HG02981 (cell line): ENCODE data around the gene SLC9A8.
"Not testable (repeated sequence)": the region's sequence is repeated elsewhere in the genome, so short reads cannot be mapped to it uniquely, and the experiment has no call there.

Experiments
- ATAC-seq: cut with Tn5 transposase; IDR thresholded peaks from one replicate; pipeline ENCODE4 v1.9.1; 2021; ENCODE audit warnings: mild to moderate bottlenecking, moderate library complexity; ENCODE audit not compliant: unreplicated experiment

The SLC9A8 gene

GRCh38 chr20:49846206-49846807, 33.7 kb downstream of the SLC9A8 start:
- no peak for ATAC-seq

DNA sequence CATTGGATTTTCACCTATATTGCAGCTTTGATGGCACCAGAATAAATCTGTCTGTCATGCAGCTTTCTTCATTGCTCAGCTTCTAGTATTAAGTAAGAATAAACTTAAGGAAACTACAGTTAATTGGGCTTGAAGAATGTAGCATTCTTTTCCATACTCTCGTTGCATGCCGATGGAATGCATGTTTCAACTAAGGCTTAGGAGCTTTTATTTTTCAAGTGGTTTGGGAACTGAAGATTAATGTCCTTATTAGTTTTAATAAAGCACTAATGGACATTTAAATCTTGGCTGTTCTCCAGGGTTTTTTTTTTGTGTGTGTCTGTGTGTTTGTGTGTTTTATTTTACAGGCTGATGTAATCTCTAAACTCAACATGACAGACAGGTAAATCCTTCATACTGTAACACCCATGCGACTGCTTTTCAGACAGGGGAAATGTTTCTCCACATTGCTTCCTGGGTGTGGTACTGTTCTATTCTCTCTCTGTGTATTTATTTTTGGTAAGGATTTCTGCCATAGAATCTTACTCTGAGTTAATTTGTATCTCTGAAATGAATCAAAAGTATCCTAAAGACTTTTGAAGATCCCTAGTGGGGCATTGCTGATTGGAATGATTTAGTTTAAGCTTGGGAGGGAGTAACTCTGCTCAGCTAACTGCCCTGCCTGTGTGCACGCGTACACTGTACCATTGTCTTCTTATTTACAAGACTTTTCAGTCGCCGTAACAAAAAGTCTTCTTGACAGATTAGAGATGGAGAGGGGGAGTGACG, 38.0 kb downstream of the SLC9A8 start:
- no peak for ATAC-seq

DNA sequence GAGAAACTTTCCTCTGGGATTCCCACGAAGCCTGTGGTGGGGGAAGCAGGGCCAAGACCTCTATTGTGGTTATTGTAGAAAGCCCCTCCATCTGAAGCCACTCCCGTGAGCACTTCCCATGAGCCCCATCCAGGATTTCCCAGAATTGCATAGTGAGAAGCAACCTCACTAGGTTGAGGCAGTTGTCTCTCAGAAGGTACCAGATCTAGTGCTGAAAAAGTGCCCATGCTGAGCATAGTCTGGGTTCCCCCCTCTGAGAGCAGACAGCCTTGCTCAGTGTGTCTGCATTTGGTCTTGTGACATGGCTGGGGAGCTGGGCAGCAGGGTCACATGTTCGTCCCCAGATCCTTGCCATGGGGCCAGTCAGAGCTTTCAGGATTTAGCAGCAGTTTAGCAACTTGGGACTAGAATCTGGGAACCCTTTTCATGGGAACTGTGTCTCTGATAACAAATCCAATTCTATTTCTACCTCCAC, 38.6 kb downstream of the SLC9A8 start:
- no peak for ATAC-seq

- no peak for ATAC-seq
Measured at GRCh38 chr20:49851991-49852390, 39.4 kb downstream of the SLC9A8 start.

GRCh38 chr20:49852522-49853080, 40.0 kb downstream of the SLC9A8 start:
- no peak for ATAC-seq

GRCh38 chr20:49853640-49854039, 41.0 kb downstream of the SLC9A8 start:
- no peak for ATAC-seq

GRCh38 chr20:49854190-49854875, 41.7 kb downstream of the SLC9A8 start:
- ATAC-seq = no peak

GRCh38 chr20:49856904-49857303, 44.3 kb downstream of the SLC9A8 start:
- no peak for ATAC-seq

DNA sequence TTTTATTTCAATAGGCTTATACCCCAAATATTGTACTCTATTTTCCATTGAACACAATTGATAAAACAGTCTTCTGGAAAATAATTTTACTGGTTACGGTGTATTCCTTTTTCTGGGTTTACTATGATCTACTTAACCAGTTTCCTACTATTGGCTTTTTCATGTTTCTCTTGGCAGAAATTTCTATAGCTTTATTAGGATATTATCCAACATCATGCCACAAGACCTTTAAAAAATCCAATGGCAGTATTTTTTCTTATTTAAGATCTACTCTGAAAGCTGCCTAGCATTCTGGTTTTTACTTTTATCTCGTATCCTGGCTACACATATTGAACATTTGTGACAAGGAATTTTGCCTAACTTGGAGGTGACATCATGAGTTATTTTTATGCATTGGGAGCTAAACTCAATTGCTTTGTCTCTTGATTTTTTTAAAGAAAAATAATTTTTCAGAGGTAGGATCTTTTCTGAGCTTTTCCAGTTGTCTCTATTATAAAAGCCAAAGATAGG, 45.5 kb downstream of the SLC9A8 start:
- ATAC-seq = no peak

DNA sequence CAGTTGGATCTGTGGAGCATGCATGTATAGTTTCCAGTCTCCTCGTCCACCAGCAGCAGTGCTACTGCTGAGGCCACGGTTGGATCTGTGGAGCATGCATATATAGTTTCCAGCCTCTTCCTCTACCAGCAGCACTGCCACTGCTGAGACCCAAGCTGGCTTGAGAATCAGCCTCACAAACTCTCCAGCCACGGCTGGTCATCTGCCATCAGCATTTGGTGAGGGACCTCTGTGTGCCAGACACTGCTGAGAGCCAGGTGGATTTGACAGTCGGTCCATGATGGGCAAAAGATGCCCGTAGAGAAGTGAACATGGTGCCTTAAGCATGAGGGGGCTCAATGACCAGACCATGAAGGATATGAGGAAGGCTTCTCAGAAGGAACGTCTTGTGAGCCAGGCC, 46.4 kb downstream of the SLC9A8 start:
- ATAC-seq = no peak

DNA sequence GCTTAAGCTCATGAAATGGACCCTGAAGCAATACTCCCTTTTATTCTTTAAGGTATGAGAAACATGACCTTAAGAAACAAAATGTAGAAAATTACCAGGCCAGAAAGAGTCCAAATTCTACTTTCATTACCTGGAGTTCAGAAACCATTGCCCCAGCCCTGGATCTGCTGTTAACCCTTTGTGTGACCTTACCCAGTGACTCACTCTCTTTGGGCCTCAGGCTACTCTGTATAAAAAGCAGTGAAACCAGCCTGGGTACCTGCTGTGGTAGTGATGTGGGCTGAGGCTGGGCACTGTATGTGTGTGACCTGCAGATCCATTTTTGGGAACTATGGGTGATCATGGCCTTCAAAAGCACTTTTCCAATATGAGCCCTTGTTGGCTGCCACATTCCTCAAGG, 47.2 kb downstream of the SLC9A8 start:
- no peak for ATAC-seq

- not testable (repeated sequence) for ATAC-seq
Measured at GRCh38 chr20:49861232-49861631, 48.6 kb downstream of the SLC9A8 start.

GRCh38 chr20:49862607-49863200, 50.1 kb downstream of the SLC9A8 start:
- ATAC-seq = no peak

DNA sequence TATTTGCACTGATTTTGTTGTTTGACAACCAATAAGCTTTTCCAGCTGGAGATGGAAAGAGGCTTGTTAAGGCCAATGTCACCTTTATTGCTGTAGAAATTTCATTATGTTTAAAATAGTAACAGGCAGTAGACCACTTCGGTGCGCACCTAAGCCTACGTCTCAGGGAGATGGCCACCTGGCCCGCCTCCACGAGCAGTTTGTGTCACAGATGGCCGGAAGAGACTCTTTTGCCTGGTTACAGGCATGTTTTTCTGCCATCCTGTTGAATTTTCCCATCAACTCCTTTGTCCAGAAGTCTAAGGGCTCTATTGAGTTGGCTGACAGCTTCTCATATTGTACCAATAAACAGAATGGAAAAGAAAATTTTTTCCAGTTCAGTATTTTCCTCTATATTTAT, 51.0 kb downstream of the SLC9A8 start:
- ATAC-seq = no peak

GRCh38 chr20:49865559-49865958, 52.9 kb downstream of the SLC9A8 start:
- no peak for ATAC-seq

GRCh38 chr20:49866051-49866450, 53.4 kb downstream of the SLC9A8 start:
- no peak for ATAC-seq

DNA sequence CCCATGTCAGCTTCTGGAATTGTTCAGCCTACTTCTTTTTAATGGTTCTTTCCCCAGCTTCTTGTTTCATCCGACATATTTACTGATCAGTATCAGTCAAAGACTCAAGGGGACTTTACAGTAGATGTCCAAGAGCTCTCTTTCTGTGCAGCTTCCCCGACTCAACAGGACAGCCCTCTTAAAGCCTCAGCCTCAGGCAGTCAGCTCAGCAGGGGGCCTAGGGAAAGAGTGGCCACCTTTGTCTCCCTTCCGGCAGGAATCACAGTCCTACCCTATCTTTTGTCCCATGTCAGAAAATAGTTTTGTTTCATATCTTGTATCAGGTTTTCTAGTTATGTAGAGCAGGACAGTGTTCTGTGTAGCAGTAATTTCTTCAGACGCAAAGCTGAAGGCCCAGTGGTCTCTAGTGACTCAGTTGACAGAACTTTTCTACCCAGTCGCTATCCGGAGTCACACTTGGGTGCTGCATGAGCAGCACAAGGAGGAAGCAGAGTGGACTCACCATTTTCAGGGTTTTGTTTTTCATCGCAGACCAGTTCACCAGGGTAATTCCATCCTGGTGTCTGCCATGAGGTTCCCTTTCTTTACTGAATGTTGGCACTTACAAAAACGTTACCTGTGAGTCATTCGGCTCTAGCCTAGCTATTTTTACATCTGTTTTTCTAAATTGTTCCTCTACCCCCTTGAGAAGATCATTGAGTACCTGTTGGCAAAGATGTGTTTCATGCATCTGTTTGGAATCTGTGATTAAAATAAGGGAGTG, 55.0 kb downstream of the SLC9A8 start:
- no peak for ATAC-seq

DNA sequence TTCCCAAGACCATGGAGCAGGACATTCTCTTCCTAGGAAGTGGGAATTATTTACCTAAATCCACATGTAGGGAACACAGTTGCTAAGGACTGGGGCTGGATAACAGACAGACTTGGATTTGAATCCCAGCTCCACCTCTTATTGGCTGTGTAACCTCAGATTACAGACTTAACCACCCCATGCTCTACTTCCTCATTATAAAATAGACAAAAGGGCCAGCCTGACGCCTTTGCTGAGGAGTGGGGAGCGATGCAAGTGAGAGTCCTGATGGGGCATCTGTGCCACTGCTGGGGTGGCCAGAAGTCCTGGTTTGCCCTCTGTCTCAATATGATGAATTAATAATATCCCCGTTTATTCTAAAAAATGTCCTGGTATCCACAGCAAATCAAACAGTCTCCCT, 55.9 kb downstream of the SLC9A8 start:
- no peak for ATAC-seq

DNA sequence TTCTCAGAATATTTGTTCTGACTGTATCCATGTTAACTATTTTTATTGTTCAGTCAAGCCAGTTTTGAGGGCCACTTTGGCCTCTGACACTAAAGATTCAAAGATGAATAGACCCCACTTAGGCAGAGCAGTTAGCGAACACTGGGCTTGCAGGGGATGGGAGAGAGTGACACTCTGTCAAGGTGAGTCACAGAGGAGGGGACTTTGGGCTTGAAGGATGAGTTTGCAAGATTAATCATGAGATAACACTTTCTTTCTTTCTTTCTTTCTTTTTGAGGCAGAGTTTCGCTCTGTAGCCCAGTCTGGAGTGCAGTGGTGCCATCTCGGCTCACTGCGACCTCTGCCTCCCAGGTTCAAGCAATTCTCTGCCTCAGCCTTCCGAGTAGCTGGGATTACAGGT, 56.3 kb downstream of the SLC9A8 start:
- ATAC-seq = no peak

- ATAC-seq = no peak
Measured at GRCh38 chr20:49870261-49870660, 57.6 kb downstream of the SLC9A8 start.
